HG02610 (cell line): ENCODE data around the gene WRNIP1.
A peak's percentile ranks its signal among the peaks of the same experiment; 100 is the strongest.
"Not testable (repeated sequence)": the region's sequence is repeated elsewhere in the genome, so short reads cannot be mapped to it uniquely, and the experiment has no call there.

ENCODE experiments used
- ATAC-seq: cut with Tn5 transposase; IDR thresholded peaks from one replicate; pipeline ENCODE4 v1.9.1; 2021; ENCODE audit warnings: mild to moderate bottlenecking, moderate library complexity; ENCODE audit not compliant: unreplicated experiment

WRNIP1 gene

DNA sequence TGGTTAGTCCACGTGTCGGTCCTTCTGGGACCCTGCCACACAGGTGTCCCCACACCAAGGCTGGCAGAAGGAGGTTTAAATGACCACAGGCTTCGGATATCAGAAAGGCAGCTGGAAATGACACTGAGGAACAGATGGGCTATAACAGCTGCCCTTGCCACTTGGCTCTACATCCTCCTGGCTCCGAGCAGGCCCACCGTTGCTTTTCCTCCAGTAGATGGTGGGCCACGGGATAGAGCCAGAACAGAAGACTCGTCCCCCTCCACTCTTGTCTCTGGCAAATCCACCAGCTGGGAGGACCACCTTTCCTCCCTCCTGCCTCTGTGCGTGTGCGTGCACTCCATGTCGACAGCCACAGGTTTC lies 17.6 kb downstream of the WRNIP1 start:
- ATAC-seq, result no peak

DNA sequence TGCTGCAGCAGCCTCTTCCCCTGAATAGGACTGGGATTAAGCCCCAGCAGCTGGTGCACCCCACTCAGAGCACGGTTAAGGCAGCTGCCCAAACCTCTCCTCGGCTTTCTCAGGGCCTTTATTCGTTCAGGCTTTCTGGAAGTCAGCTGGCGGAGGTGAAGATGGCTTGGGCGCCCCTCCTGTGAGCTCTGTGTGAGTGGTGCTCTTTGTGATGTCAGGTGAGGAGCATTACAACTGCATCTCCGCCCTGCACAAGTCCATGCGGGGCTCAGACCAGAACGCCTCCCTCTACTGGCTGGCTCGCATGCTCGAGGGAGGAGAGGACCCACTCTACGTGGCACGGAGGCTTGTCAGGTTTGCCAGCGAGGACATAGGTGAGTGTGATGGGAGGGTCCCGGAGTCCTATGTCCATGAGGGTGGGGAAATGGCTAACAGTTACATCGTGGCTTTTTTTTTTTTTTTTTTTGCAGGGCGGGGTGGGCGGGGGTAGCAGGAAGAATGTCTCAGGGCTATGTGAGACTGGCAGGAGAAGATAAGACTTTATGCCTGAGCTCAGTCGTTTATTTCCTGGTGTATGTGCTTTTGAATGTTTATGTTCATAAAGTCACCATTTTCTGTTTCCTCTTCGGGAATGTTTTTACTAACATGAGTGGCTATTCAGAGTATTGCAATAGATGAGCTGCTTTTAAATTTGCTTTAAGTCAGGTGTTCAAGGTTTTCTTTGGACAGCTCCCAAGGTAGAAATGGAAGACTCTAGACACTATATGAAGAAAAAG lies 18.2 kb downstream of the WRNIP1 start:
- no peak for ATAC-seq

DNA sequence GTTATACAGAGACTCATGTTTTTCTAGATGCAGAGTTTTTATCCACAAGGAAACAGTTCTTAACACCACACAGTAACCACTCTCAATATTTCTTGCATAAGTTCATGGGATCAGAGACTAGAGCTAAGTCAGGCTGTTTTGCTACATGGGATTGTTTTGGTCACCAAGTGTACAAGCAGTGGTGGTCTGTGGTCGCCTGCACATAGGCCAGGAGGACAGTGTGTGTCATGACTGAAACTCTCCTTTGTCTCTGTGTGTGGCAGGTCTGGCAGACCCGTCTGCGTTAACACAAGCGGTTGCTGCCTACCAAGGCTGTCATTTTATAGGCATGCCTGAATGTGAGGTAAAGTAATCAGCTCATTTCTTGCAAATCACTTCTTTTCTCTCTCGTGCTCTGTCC lies 18.9 kb downstream of the WRNIP1 start:
- no peak for ATAC-seq

DNA sequence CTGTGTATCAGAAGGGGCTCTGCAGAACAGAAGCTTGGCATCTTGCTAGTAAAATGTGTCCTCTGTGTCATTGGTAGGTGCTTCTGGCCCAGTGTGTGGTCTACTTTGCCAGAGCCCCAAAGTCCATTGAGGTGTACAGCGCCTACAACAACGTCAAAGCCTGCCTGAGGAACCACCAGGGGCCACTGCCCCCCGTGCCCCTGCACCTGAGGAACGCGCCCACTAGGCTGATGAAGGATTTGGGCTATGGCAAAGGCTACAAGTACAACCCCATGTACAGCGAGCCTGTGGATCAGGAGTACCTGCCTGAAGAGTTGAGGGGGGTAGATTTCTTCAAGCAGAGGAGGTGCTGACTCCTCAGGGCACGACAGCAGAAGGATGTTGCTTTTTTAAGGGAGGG lies 19.7 kb downstream of the WRNIP1 start:
- ATAC-seq, result no peak

DNA sequence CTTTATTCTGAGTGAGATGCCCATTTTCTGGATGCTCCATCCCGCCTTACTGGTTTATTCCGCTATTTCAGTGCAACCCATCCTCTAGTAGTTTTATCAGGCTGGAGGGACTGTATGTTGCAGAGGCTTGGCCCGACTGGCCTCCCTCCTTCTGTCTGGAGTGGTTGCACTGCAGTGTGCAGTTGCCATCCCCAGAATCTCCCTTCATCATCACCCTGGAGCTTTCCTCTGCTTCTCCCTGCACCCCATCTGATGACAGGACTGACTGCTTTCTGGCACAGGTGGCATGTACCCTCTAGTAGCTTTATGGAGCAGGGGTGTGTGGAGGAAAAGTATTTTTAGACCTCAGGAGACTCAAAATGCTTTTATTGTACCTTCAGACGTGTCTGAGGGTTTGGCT lies 21.1 kb downstream of the WRNIP1 start:
- ATAC-seq, result no peak

DNA sequence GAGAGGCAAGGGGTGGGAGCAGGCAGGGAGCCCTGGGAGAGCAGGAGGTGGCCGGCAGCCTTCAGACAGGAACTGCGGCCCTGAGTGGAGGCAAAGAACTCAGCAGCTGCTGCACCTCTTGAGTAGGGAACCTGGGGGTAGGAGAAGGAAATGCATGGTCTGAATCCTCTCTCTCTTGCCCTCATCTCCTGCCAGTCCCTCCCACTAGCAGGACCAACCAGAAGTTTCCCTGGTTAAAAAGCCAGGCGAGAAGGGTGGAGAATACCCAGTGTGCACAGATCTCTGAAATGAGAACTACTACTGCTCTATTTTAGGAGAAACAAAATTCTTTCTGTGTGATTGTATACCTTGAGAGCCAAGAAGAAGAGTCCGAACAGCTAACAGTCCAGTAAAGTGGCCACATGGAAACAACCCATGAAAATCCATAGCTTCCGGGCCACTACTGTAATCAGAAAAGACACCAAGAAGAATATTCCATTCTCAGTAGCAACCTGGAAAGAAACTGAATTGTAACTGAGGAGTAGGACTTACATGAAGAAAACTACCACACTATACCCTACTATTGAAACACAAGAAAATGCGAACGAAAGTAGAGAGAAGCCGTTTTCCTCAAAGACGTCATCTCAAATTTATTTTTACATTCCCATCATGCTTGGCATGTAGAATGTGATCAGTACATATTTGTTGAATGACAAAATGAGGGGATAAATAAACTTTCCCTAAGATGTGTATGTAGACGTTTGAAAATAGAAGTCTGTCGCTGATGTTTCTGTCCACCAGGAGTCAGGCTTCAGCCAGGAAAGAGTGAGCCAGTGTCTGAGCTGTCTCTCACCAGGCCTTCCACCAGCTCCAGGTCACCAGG lies 25.6 kb downstream of the WRNIP1 start:
- ATAC-seq, result peak; percentile 53

DNA sequence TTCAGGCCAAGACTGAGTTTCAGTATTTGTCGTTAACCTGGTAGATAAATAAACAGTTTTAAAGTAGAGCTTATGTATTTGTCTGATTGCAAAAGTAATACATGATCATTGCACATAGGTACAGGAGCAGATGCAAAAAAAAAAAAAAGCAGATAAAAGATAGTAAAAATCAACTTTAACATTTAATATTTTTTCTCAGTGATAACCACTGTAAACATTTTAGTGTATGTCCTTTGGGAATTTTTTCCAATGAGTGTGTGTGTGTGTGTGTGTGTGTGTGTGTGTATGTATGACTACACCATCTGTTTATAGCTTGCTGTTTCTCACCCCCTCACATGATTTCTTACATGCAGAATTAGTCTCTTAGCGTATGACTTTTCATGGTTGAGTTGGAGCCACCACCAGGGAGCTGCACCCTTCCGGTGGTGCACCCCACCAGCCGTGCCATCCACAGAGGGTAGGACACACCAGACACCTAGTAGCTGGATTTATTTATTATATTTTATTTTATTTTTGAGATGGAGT lies 26.3 kb downstream of the WRNIP1 start:
- no peak for ATAC-seq

DNA sequence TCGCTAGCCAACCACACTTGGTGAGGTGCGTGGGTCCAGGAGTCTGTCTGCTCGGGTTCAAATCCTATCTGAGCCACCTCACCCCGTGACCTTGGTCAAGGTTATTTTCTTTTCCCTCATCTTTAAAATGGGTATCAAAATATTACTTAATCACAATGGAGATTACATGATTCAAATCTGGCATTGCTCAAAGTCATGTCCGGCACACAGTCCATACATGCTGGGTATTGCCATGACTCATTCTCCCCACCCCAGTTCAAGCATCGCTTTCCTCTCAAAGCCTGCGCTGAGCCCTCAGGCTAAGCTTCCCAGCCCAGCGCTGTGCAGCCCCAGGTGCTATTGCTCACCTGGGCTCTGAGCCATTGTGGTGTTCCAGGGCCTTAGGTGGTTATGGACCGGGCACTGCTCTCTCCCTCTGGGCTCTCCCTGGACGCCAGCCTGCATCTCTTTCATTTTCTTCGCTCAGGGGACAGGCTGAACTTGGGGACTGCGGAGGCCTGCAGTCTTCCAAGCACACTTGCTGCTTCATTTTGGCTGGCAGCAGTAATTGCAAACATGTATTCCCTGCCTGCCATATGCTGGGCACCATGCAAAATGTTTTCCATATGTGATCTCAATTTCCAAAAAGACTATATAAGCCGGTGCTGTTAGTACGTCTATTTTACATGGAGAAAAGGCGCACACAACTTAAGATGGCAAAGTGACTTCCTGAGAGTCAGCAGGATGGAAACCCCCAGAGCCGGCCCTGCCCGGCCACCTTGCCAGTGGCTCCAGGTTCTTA lies 27.3 kb downstream of the WRNIP1 start:
- no peak for ATAC-seq

DNA sequence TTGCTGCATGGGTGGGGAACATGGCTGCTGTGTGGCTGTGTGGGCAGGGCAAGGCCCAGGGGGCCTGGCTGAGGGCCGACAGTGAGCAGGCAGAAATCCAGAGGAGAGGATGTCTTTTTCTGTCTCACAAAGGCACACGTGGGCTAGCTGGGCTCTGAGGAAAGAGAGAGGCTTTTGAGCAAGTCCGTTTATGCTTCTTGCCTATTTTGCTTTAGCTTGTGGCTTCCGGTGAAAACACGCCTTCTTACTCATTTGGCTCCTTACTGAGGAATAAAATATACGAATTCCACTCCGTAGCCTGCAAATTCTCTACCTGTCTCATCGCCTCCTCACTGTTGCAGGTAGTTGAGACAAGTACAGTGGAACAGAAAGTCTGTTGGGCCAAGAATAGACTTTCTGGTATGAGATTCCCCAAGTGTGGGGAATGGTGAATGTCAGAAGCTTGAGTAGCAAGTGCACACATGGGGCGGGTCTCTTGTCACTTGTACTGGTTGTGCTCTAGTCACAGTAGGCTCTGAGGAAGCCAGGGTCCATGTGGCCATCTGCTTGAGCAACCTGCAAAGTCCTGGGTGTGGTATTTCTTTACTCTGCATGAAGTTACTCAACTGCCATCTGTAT lies 28.4 kb downstream of the WRNIP1 start:
- ATAC-seq, result no peak

DNA sequence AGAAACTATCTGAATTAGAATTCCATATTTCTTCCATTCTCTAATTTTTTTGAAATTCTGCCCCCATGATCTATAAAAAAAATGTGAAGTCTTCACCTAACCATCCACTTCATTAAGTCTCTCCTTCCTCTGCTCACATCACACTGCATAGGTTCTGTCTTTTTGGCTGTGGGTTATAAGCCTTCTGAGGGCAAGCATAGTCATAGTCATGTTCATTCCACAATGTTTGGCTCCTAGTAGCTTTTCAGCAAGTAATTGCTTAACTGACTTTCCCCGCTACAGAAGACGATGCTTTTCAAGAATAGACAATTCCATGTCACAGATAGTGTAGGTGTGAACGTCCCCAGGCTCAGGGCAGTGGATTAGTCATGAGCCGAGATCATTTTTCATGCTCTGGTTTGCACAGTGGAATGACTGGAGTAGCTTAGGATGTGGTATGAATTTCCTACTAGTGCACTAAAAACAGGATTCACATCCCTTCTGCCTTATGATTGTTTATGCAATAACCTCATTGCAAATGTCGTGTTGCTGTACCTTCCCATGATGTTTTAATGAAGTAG lies 29.1 kb downstream of the WRNIP1 start:
- no peak for ATAC-seq

DNA sequence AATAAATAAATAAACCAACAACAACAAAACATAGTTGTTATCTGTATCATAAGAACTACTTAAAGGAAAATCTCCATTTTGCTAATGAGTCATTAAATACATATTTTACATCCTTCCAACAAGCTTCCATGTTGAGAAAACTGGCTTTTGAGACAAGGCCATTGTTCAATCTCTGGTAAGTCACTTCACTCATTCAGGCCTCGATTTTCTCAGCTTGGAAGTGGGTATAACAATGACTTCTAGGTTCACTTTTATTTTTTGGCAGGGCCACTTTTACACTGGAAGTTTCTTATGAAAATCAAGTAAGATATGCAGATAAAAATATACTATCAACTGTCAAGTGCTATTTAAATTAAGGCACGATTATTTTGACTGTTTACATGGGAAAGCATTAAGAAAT lies 30.0 kb downstream of the WRNIP1 start:
- no peak for ATAC-seq

DNA sequence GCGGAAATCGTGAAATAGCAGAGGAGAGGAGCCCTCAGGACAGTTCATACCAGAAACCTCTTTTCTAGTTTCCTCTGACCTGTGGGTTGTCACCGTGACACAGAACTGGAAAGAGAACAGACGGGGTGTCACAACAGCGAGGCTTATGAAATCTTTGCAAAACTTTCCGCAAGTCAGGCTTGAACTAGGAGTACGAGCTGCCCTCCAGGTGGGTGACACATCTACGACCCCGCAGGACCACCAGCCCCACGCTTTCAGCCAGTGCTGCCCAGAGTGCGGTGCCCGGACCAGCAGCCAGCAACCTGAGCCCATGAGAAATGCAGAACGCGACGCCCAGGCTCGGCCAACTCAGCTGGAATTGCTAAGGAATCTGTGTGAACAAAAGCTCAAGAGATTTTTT lies 30.8 kb downstream of the WRNIP1 start:
- no peak for ATAC-seq

DNA sequence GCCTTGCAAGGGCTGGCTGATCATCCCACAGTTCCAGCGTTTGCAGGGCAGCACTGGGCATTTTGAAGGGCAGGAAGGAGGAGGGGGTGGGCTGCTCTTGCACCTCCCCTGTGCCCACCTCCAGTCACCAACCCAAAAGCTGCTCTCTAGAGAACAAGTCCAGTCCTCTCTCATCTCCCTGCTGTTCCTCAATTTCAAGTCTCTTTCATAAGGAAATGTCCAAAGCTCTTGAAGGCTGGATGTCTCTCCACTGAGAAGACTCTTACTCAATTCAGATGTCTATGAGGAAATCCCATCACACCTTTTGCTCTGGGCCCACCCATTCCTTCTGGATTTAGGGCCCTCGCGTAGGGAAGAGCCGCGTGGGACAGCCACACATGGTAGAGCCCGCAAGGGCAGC lies 31.7 kb downstream of the WRNIP1 start:
- no peak for ATAC-seq

DNA sequence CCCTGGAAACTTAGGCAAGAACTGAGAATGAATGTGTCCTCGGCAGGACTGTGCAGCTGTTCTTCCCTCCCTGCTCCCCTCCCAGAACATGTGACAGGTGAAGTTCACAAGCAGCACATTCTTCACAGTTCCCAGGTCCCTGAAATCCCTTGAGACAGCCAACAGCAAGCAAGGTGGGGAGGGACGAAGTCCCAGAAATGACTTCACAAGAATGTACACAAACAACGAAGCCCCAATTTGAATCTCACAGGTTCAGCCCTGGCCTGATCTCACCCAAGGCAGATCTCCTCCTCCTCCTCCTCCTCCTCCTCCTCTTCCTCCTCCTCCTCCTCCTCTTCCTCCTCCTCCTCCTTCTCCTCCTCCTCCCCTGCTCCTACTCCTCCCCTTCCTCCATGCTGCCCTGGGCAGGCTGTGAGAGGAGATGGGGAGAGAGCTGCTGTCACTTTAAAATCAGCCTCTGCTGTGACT lies 32.4 kb downstream of the WRNIP1 start:
- ATAC-seq, result no peak

DNA sequence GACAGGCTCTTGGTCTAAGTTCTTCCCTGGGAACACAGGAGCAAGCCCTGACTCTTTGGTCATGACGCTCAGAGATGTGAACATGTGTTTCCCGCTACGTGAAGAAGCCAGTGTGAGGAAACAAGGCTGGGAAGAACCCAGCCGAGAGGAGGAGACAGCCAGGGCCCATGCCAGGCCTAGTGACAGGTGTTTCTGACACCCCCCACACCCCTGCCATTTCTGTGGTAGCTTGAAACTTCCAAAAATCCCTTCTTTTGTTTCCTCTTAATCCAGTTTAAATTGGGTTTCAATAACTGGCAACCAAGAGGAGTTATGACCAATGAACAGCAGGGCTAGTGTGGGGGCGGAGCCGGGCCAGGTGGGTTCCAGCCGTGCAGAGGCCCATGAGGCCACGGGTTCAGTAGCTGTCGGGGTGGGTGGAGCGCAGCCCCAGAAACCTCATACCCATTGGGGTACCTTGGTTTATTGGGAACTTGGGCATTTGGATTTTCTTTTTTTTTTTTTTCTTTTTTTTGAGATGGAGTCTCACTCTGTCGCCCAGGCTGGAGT lies 33.5 kb downstream of the WRNIP1 start:
- no peak for ATAC-seq

DNA sequence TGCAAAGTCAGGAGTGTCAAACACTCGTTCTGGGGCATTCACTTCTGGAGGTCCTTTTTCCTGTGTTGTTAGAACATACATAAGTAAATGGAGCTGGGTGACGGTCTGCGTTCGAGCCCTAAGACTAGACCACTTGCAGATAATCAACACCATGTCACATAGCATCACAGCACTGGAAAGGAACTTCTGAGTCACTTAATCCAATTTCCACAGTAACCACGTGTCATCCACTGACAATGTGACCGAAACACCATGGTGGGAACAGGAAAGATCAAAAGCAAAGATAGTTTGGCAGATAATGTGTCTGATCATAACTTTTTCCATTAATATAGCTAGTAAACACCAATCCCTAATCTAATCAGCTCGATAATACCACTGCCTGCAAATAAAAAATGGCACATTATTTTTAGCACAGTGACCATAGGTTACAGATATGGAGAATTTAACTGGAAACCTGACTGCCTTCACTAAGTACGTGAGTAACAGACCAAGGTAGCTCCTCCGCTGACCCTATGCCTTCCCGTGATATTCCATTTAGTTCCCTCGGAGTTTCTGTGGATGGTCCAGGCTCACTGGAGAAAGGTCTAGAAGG lies 34.8 kb downstream of the WRNIP1 start:
- ATAC-seq, result no peak

DNA sequence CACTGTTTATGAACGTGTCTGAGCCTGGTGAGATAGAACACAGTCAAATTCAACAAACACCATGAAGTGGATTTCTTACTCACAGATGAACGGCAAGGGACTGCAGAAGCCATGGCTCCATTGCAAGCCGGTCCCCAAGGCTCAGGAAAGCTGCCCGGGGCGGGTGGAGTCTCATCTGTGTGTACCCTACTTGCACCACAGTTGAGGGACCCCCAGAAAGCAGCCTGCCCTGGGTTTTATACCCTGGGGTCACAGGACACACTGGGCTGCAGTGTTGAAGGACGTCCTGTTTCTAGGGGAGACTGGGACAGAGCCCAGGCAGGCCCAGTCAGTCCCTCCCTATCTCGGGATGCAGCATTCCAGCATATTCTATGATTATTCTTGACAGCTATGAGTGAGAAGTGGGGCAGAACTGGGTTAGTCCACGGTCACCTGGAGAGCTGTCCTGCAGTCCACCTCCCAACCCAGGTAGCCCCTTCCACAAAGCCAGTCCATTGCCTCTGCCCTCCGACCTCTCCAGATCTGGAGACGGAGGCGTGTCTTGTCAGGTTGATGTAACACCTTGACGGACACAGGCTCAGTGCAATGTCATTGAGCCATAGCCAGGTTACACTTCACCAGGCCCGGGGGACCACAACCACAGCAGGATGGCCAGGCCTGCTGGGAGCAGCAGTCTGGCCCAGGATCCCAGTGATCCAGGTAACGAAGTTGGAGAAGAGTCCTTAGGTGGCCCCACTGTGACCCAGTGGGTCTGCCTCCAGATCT lies 35.5 kb downstream of the WRNIP1 start:
- no peak for ATAC-seq

DNA sequence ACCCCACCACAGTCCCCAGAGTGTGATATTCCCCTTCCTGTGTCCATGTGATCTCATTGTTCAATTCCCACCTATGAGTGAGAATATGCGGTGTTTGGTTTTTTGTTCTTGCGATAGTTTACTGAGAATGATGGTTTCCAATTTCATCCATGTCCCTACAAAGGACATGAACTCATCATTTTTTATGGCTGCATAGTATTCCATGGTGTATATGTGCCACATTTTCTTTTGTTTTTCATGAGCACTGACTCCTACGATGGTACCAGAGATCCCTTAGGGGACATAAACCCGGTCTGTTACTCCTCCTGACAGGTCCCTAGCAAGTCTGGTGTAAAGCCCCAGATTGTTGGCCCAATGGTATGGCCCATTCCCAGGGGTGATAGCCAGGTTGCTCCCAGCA lies 36.5 kb downstream of the WRNIP1 start:
- not testable (repeated sequence) for ATAC-seq

DNA sequence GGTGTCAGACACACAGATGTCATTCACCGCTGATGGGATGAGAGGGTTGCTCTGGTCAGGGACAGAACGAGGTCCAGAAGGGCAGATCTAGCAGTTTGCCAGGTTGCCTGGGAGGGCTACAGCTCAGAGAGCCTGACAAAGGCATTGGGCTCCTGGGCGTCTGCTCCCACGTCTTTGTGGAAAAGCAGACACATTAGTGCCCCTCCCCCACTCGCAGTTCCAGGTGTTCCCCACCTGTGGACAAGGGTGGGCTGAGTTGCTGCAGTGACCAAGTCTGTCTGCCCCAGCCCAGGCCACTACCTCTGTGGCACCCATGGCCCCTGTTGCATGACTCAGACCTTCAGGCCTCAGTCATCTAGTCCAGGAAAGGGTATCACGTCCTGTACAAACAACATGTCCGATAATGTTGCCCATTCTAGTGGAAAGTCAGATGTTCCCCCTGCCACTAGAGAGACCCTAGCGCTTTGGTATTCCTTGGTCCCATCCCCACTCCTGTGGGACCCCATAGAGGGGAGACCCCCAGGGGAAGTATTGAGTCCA lies 37.4 kb downstream of the WRNIP1 start:
- no peak for ATAC-seq
